HG03460 (cell line): ENCODE results near the gene PRPF8.
A peak's percentile ranks its signal among the peaks of the same experiment; 100 is the strongest.

Source experiments
- ATAC-seq: cut with Tn5 transposase; IDR thresholded peaks from one replicate; pipeline ENCODE4 v1.9.1; 2021; ENCODE audit not compliant: unreplicated experiment

The PRPF8 gene

DNA sequence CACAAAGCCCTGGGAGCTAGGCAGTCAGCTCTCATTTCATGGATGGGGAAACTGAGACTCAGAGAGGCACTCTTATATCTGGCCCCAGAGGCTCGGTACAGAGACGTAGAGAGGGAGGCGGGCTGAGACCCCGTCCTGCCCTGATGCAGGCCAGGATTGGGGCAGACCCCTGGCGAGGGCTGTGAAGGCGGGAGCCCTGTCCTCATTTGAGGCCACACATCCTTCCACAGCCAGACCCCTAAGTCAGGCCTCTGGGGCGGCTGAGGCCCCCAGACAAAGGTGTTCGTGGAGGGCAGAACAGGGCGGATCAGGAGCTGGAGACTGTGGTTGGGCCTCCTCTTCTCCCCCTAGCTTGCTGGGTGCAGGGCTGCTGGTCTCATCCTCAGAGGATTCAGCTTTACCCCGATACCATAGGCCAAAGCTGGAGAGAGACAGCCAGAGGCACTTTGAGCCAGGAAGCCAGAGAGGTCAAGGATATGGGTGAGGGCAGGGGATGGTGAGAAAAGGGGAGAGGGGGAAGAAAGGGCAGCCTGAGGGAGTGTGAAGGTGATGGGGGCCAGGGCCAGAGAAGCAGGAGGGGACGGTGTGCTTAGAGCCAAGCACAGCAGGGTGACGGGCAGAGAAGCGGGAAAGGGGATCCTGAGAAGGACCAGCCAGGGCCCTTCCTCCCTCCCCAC, 38.3 kb downstream of the PRPF8 start:
- ATAC-seq = no peak

- no peak for ATAC-seq
These were observed 39.2 kb downstream of the PRPF8 start, which contains the start of gene SCARF1 for GRCh38 chr17:1645207-1646171. TSS of gene SCARF1 (minus strand) at chr17:1645732. CDS start at chr17:1645697, 35 bp downstream.

DNA sequence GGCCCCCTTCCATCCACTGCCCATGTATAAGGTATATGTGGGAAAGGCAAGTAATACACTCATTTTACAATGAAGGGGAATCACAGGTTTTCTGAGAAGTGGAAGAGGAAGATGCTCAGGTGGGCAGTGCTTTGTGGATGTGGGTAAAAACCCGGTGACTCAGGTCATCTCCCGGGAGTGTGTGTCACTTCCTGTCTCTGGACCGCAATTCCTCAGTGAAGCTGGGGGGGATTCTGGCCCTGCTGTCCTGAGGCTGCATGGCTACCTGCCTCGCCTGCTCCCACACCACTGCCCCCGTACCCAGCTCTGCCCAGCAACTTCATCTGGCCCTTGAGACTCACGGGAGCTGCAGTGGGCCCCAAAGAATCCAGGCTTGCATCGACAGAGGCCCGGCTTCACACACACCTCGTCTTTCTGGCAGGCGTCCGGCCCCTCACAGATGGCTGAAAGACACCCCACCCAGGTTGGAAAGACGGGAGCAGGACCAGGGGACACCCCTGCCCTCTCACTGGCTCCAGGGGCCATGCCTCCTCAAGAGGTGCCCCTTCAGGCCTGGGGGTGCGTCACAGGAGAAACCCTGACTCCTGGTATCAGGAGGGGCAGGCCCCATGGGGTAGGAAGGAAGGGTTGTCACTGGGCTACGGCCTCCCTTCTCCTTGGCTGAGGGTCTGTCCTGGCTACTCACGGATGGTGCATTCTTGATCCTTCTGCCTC, 40.0 kb downstream of the PRPF8 start:
- ATAC-seq = no peak

- ATAC-seq = no peak
These were observed 40.6 kb downstream of the PRPF8 start for GRCh38 chr17:1643999-1644492.

DNA sequence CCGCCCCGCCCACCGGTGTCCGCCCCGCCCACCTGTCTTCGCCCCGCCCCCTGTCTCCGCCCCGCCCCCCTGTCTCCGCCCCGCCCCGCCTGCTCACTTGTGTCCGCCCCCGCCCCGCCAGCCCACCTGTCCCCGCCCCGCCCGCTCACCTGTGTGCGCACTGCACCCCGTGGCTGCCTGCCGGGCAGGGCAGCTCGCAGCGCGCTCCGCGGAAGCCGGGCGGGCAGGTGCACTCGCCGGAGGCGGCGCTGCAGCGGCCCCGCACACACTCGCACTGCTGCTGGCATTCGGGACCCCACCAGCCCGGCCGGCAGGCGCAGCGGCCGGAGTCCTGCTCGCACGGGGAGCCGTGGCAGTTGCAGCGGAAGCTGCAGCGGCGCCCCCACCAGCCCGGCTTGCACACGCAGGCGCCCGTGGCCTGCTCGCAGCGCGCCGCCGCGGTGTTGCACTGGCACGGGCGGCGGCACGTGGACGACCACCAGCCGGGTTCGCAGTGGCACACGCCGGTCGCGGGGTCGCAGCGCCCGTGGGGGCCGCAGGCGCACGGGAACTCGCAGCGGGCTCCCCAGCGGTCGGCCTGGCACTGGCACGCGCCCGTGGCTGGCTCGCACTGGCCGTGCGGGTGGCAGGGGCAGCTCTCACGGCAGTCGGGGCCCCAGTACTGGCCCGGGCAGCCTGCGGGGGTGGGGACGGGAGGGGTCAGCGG, 41.2 kb downstream of the PRPF8 start:
- no peak for ATAC-seq

DNA sequence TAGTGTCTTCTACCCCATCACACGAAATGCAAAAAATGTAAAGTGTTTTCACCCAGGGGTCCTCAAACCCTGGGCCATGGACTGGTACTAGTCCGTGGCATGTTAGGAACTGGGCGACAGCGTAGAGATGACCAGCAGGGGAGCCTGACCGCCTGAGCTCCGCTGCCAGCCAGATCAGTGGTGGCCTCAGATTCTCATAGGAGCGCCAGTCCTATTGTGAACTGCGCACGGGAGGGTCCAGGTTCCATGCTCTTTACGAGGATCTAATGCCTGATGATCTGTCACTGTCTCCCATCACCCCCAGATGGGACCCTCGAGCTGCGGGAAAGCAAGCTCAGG, 43.6 kb downstream of the PRPF8 start:
- ATAC-seq = no peak

DNA sequence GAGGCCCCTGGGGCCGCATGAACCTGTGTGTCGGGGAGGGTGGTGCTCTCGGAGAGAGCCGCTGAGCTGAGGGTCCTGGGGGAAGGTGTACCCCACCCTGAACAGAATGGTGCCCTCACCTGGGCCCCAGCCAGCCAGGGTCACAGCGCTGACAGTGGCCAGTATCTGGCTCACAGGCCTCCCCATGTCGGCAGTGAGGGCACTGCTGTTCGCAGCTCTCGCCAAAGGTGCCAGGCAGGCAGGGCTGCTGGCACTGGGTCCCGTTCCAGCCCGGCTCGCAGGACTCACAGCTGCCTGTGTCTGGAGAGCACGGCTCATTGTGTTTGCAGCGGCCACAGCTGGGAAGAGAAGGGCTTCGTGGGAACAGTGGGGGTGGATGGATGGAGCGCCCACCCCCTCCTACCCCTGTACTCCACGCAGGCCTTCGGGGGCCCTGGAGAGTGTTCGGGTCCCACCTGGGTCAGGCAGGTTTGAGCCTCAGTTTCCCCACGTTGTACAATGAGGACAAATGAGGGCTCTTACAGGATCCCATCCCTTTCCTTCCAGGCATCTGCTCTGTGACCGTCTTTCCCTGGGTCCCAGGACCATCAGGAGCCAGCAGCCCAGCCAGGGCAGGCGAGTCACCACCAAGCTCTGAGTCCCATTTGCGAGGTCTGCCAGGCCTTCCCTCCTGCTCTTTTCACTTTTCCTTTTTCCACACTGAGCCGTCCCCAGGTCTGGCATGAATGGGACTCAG, 44.2 kb downstream of the PRPF8 start:
- no peak for ATAC-seq

DNA sequence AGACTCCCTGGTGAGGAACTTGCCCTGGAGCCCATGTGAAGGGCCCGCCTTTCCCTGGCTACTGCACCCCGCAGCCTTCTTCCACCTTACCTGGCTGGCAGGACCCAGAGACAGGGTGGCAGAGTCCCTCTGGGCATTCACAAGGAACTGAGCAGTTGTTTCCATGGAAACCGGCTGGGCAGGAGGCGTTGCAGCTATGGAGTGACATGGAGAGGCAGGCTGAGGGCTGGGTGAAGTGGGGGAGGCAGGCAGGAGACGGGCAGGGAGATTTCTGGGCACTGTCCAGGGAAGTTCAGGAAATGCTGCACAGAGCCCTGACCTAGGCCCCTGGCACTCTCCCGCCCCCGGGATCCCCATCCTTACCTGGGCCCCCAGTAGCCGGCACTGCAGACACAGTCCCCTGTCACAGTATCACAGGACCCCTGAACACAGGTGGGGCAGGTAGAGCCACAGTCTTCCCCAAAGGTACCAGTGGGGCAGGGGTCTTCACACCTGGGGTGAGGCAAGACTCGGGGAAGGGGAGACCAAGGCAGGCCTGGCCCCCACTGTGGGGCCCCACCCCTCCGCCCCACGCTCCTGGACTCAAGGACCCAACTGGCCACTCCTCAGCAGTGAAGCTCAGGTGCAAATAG, 45.0 kb downstream of the PRPF8 start:
- no peak for ATAC-seq

- no peak for ATAC-seq
These were observed 45.9 kb downstream of the PRPF8 start for GRCh38 chr17:1638624-1639300.

- ATAC-seq = no peak
These were observed 46.5 kb downstream of the PRPF8 start for GRCh38 chr17:1638171-1638590.

DNA sequence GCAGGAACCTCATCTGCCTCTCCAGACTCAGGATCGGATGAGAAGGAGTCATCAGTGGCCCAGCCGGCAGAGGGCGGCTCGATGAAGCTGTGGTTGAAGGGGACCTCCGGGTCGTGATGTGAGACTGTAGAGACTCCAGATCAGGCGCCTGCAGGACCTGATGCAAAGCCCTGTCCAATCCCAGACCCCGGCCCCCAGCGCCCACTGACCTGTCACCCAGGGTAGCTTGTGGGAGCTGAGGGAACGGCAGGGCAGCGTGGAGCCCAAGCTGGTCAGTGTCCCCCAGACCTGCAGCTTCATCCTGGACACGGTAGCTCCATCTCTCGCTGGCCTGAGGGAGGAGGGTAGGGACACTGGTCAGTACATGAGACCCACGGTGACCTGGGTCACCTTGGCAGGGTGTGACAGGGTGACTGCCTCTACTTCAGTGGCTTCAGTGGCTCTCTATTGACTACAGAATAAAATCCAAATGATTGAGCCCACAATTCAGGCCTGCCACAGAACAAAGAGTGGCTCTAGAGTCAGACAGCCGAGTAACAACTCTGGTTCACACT, 47.9 kb downstream of the PRPF8 start:
- ATAC-seq = no peak

- no peak for ATAC-seq
These were observed 48.8 kb downstream of the PRPF8 start for GRCh38 chr17:1635675-1636465.

GRCh38 chr17:1634841-1635650, 49.6 kb downstream of the PRPF8 start:
- no peak for ATAC-seq

DNA sequence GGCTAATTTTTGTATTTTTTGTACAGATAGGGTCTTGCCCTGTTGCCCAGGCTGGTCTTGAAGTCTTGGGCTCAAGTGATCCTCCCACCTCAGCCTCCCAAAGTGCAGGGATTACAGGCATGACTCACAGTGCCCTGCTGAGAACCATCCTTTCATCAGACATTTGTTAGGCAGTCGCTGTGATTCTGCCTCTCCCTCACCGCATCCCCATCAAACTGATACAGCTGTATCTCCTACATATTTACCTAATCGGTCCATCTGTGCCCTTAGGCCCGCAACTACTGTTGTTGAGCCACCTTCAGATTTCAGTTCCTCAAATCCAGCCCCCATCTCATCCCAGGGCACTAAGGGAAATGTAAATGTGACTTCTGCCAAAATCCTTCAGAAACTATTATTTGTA, 54.0 kb downstream of the PRPF8 start:
- ATAC-seq = no peak

DNA sequence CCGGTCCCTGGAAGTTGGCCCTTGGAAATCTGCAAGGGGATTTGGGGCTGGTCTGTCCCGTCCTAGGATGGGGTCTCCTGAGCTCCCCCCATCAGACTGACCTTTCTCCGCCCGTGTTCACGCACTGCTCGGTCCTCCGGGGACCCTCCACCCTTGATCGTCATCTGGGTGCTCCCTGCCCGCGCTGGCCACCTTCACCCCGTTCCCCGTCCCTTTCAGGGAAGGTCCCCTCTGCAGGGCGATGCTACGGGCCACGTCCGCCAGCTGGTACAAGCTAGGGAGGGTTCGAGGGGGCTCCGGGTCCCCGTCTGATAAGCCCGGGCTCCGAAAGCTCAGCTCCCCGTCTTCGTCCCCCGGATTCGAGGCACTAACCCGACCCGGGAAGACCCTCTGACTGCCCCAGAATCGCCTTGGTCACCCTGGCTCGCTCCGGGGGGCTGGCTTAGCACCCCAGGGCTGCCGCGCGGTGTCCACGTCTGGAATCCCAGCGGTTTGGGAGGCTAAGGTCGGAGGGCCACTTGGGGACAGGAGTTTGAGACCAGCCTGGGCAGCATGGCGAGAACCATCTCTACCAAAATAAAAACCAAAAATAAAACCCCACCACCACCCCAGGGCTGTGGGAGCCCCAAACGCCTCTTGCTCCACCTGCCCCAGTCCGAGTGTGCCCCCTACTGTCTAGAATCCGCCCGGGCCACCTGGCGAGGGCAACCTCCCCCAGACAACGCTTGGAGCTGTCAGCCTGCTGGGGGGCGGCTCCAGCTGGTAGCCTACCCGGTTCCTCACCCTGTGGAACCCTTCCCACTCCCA, 55.0 kb downstream of the PRPF8 start:
- ATAC-seq = no peak

DNA sequence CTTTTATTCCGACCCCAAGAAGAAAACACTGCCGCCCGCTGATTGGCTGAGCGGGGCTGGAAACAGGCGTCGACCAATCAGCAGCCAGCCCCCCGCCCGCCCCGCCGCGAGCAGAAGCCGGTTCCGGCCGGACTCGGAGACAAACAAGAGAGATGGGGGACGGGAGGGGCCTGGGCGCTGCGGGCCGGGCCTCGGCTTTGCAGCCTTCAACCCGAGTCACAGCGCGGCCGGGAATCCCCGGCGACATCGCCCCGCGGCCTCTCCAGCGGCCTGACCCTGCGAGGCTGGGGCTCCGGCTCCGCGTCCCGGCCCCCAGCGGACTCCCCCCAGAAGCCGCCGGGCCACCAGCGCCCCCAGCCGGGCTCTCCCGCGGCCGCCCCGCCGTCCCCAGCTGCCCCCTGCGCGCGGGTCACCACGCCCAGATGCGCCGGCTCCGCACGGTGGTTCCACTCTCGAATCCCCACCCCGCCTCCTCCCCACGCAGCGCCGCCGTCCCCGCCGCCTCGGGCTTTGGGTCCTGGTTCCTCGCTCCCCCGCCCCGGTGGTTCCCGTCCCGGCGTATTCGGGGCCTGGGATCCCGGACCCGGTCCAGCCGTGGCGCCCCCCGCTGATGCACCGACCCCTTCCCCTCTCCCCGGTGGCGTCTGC, 55.7 kb downstream of the PRPF8 start:
- ATAC-seq = peak; percentile 40
